SK-N-MC (cell line): ENCODE data around the gene COQ7.

Source experiments
- EZH2 ChIP-seq: fragments of 200-600 bp; sonication (generic); IDR thresholded peaks from one replicate; pipeline ENCODE4 v1.6.1; 2017; ENCODE audit warnings: antibody characterized with exemption
- FOXP2 ChIP-seq: optimal IDR thresholded peaks from 2 replicates; pipeline ENCODE3; 2011; ENCODE audit warnings: mild to moderate bottlenecking, moderate library complexity; ENCODE audit not compliant: insufficient read depth; ENCODE audit errors: extremely low read length, control extremely low read depth
- POLR2AphosphoS5 ChIP-seq: IDR thresholded peaks from 2 replicates; pipeline ENCODE4 v1.6.1; 2012; ENCODE audit warnings: mild to moderate bottlenecking, low read depth, low read length, borderline replicate concordance

GRCh38 chr16:19113577-19114358 is 46.4 kb downstream of the COQ7 start, which contains the start of gene ITPRIPL2:
- TF ChIP-seq EZH2 = no peak
- no peak for TF ChIP-seq POLR2AphosphoS5
- no peak for TF ChIP-seq FOXP2
